Measurements from ENCODE around the gene SEPTIN6. TPM values are rescaled to one million over a fixed set of nuclear protein-coding genes. Genes with fewer than 3 reads are reported as not detected.
A peak's percentile ranks its signal among the peaks of the same experiment; 100 is the strongest.

Gene SEPTIN6
- polyA plus RNA-seq, 1 experiment, result 34.4 TPM

GRCh38 chrX:119698845-119699244, 5.9 kb upstream of the SEPTIN6 start:
- CTCF ChIA-PET, result interaction anchor here (0.6 to 1.9 kb wide), 13 partner anchors 11 to 172 kb away, joined by 3 to 10 read pairs (median 4); no protein-coding TSS in a partner anchor
- no peak for DNase-seq (ENCODE audit: low read depth, low spot score)

DNA sequence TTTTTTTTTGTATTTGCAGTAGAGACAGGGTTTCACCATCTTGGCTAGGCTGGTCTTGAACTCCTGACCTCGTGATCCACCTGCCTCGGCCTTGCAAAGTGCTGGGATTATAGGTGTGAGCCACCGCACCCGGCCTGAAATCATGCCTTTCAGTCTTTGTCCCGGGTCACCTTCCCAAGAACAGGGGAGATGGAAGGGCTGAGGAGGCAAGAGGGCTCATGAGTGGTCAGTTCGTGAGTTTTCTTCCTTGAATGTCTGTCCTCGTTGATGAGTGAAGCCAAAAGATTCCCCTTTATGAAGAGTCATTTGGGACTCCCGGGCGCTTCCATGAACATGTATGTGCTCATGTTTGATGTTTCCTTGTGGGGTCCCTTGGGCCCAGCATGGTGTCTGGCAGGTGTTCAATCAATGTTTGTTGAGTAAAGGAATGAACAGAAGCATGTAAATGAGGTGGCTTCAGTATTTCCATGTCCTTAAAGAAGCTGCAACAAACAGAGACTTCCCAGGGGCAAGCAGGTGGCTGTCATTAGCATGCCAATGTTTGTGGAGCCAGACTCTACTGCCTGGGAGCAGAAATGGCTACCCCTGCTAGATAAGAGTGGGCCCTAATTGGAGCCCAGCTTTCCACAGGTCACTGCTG, 3.4 kb upstream of the SEPTIN6 start:
- Histone ChIP-seq H3K4me3 (ENCODE audit: low read depth, low read length) (no peak overlapping the region), H3K27me3 (ENCODE audit: control insufficient read depth, insufficient read depth, low read length) (no peaks in the 10 kb centered on the region), H3K9me3 (ENCODE audit: control insufficient read depth, insufficient read depth, low read length) (no peaks in the 10 kb centered on the region), H3K27ac (ENCODE audit: low read depth, low read length) (no peak overlapping the region)
- TF ChIP-seq, protein P1, sequence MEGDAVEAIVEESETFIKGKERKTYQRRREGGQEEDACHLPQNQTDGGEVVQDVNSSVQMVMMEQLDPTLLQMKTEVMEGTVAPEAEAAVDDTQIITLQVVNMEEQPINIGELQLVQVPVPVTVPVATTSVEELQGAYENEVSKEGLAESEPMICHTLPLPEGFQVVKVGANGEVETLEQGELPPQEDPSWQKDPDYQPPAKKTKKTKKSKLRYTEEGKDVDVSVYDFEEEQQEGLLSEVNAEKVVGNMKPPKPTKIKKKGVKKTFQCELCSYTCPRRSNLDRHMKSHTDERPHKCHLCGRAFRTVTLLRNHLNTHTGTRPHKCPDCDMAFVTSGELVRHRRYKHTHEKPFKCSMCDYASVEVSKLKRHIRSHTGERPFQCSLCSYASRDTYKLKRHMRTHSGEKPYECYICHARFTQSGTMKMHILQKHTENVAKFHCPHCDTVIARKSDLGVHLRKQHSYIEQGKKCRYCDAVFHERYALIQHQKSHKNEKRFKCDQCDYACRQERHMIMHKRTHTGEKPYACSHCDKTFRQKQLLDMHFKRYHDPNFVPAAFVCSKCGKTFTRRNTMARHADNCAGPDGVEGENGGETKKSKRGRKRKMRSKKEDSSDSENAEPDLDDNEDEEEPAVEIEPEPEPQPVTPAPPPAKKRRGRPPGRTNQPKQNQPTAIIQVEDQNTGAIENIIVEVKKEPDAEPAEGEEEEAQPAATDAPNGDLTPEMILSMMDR (IDR thresholded peaks at IDR 0.05; ENCODE audit: low read depth, low read length), result no peak
- ChIA-PET POLR2A (no interaction called here), CTCF (no interaction called here)
- no peak for DNase-seq (ENCODE audit: low read depth, low spot score)

More at GRCh38 chrX:119698845-119699244, 5.9 kb upstream of the SEPTIN6 start:
- Histone ChIP-seq H3K27me3 (ENCODE audit: control insufficient read depth, insufficient read depth, low read length) (no peaks in the 10 kb centered on the region), H3K4me3 (ENCODE audit: low read depth, low read length) (no peak overlapping the region), H3K27ac (ENCODE audit: low read depth, low read length) (no peak overlapping the region), H3K9me3 (ENCODE audit: control insufficient read depth, insufficient read depth, low read length) (no peaks in the 10 kb centered on the region)
- TF ChIP-seq, protein P1 (IDR thresholded peaks at IDR 0.05; ENCODE audit: low read depth, low read length), result peak; percentile 66
- POLR2A ChIA-PET, result no interaction called here

DNA sequence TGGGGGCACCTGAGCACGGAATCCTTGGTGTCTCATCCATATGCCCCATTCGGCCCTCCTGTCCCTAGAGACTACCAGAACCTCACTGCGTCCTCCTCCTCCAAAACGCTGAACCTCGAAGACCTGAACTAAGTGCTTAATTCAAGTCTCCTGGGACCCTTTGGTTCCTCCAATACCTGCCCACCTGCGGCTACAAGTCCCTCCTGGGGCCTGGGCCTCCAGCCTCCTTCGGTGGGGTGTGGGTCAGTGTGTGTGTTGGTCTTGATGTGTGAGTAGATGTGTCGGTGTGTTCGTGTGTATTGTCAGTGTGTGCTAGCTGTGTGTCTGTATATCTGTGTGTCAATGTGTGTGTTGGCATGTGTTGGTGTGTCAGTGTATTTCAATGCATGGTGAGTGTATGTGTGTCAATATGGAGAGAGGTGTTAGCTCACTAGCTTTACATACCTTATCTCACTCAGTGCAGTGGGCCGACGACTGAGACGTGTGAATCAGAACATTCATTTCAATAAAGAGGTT, 2.6 kb upstream of the SEPTIN6 start:
- CTCF ChIA-PET, result interaction anchor here (1.0 kb wide), 1 partner anchor 10 kb away, joined by 3 read pairs; no protein-coding TSS in a partner anchor
- no peaks in the 10 kb centered on the region for H3K9me3 ChIP-seq (ENCODE audit: control insufficient read depth, insufficient read depth, low read length)
- no peak for DNase-seq (ENCODE audit: low read depth, low spot score)
- POLR2A ChIA-PET, result no interaction called here
- TF ChIP-seq, protein P1 (IDR thresholded peaks at IDR 0.05; ENCODE audit: low read depth, low read length), result no peak
- H3K4me3 ChIP-seq (ENCODE audit: low read depth, low read length), result no peak overlapping the region
- no peaks in the 10 kb centered on the region for H3K27me3 ChIP-seq (ENCODE audit: control insufficient read depth, insufficient read depth, low read length)
- no peak overlapping the region for H3K27ac ChIP-seq (ENCODE audit: low read depth, low read length)

GRCh38 chrX:119694601-119695534, 1.9 kb upstream of the SEPTIN6 start:
- TF ChIP-seq, protein P1 (IDR thresholded peaks at IDR 0.05; ENCODE audit: low read depth, low read length), result no peak
- no peak overlapping the region for H3K27ac ChIP-seq (ENCODE audit: low read depth, low read length)
- ChIA-PET CTCF (interaction anchor here (1.0 to 1.7 kb wide), 2 partner anchors 9 to 85 kb away, joined by 3 to 5 read pairs; no protein-coding TSS in a partner anchor), POLR2A (no interaction called here)
- H3K4me3 ChIP-seq (ENCODE audit: low read depth, low read length), result no peak overlapping the region
- H3K27me3 ChIP-seq (ENCODE audit: control insufficient read depth, insufficient read depth, low read length), result no peaks in the 10 kb centered on the region
- no peaks in the 10 kb centered on the region for H3K9me3 ChIP-seq (ENCODE audit: control insufficient read depth, insufficient read depth, low read length)
- no peak for DNase-seq (ENCODE audit: low read depth, low spot score)
